Erythroblast (primary cell): ENCODE measurements around the gene SDHAF1.

Experiments used
- GATA1 ChIP-seq: IDR thresholded peaks from 2 replicates; pipeline ENCODE4 v1.6.1; 2011; ENCODE audit warnings: low read depth, mild to moderate bottlenecking, control low read depth, low read length, moderate library complexity
- POLR2A ChIP-seq: IDR thresholded peaks from 2 replicates; pipeline ENCODE4 v1.6.1; 2011; ENCODE audit warnings: mild to moderate bottlenecking, low read length

DNA sequence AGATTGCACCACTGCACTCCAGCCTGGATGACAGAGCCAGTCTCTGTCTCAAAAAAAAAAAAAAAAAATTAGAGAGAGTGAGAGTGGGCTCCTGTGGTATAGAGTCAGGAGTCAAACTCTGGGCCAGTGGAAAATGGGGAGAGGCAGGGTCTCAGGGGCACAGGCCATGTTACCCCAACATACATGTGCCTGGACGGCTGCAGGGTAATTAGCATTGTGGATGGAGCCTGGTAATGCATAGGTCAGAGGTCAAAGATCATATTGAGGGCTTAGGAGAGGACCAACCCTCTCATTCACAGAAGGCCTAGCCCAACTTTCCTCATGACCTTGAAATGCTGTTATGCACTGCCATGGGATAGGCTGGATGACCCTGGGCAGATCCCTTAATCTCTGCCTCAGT lies 30.6 kb downstream of the SDHAF1 start:
- no peak for TF ChIP-seq POLR2A
- TF ChIP-seq GATA1: no peak
